Right lobe of liver (tissue), 4 donors: ENCODE data around the gene HSD17B2.

Experiments
- CTCF ChIP-seq, 4 donors: fragments of 200-600 bp in 3 of 4; fragments of 450-650 bp in 1 of 4; IDR thresholded peaks; one replicate each; pipeline versions ENCODE4 v1.5.1 to v1.8.0; 2016 to 2022; ENCODE audit warnings: antibody characterized with exemption in 4 of 4, mild to moderate bottlenecking in 2 of 4
- POLR2A ChIP-seq: fragments of 450-650 bp; IDR thresholded peaks from one replicate; pipeline ENCODE4 v1.6.1; 2017; ENCODE audit warnings: antibody characterized with exemption, mild to moderate bottlenecking
- donor health status: DM: no; HTN: no; CAD: no.
- donor health status: DM: no; HTN: no; CAD: no.
- donor health status: DM: no; HTN: yes; CAD: no.

DNA sequence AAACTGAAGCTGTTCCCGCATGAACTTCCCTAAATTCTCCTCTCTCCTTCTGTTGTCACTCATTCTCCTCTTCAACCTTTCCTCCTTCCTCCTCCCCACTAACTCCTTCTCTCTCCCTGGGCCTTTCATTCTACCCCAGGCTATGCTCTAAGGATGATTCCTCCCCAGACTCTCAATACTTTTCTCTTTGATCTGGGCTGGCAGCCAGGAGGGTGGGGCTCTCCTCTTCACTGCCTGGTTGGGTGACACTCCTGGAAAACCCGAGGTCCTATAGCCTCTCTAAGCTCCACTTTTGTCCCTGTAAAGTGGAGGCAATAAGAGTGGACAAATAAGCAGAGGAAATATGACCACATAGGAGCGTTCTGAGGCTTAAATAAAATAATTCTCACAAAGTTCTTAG is 46.2 kb downstream of the HSD17B2 start:
- TF ChIP-seq CTCF (IDR thresholded peaks at IDR 0.05) (no peak), POLR2A (no peak)
